WTC11 (cell line): ENCODE results near the gene TREML4. TPM values are rescaled to one million over a fixed set of nuclear protein-coding genes. Genes with fewer than 3 reads are reported as not detected.

Experiments
- ATAC-seq: fragments of 200-7000 bp; cut with Tn5 transposase; 2 replicates; pipeline ENCODE4 v1.10.0; 2021; ENCODE audit warnings: mild to moderate bottlenecking, moderate library complexity
- Bru-seq: library from RNA; stranded (reverse); fragments of 400-500 nt; gene quantifications from one replicate; lab custom pipeline; 2021; lab: Mats Ljungman, UMichigan
- CTCF ChIA-PET: fragments of 300-600 bp; sonication (Branson Sonifier 250); formaldehyde crosslinking; loops from one replicate; lab custom pipeline; 2021; ENCODE audit warnings: antibody characterized with exemption; lab: Charles Lee
- POLR2A ChIA-PET: fragments of 350-600 bp; sonication (Branson Sonifier 250); formaldehyde crosslinking; loops from one replicate; lab custom pipeline; 2021; ENCODE audit warnings: antibody characterized with exemption; lab: Charles Lee
- DNase-seq: peaks from one replicate; pipeline ENCODE4 v3.0.0; 2021; ENCODE audit warnings: low spot score
- H3K27ac Mint-ChIP-seq: 2 replicates; pipeline ENCODE4 v1.8.0; 2021; ENCODE audit warnings: mixed read lengths
- H3K27me3 Mint-ChIP-seq: 2 replicates; pipeline ENCODE4 v1.8.0; 2021; ENCODE audit warnings: low read depth, mild to moderate bottlenecking, moderate library complexity, mixed read lengths
- H3K36me3 Mint-ChIP-seq: 2 replicates; pipeline ENCODE4 v1.8.0; 2021; ENCODE audit warnings: mixed read lengths
- H3K4me1 Mint-ChIP-seq: 2 replicates; pipeline ENCODE4 v1.8.0; 2022; ENCODE audit warnings: mixed read lengths
- H3K4me3 Mint-ChIP-seq: 2 replicates; pipeline ENCODE4 v1.8.0; 2021; ENCODE audit warnings: mild to moderate bottlenecking, moderate library complexity, mixed read lengths
- H3K9me3 Mint-ChIP-seq: 2 replicates; pipeline ENCODE4 v1.8.0; 2021; ENCODE audit warnings: mixed read lengths
- CBFB ChIP-seq: sonication (generic); formaldehyde crosslinking; IDR thresholded peaks from 2 replicates; pipeline ENCODE4 v1.8.1; 2022; ENCODE audit warnings: mild to moderate bottlenecking, low read depth, missing genetic modification reagents
- ELF4 ChIP-seq: sonication (generic); formaldehyde crosslinking; IDR thresholded peaks from 2 replicates; pipeline ENCODE4 v1.8.1; 2022; ENCODE audit warnings: low read depth, mild to moderate bottlenecking, moderate library complexity, missing genetic modification reagents
- EMX1 ChIP-seq: fragments of 250-450 bp; sonication (Bioruptor Pico); IDR thresholded peaks from 2 replicates; pipeline ENCODE4 v1.8.0; 2021; ENCODE audit warnings: mild to moderate bottlenecking
- FOXP1 ChIP-seq: sonication (generic); formaldehyde crosslinking; IDR thresholded peaks from 2 replicates; pipeline ENCODE4 v1.8.0; 2022; ENCODE audit warnings: missing genetic modification reagents, mild to moderate bottlenecking, moderate library complexity, borderline replicate concordance
- JUN ChIP-seq: sonication (generic); formaldehyde crosslinking; IDR thresholded peaks from 2 replicates; pipeline ENCODE4 v1.8.0; 2023; ENCODE audit warnings: mild to moderate bottlenecking, missing genetic modification reagents
- NFATC4 ChIP-seq: fragments of 250-450 bp; sonication (Bioruptor Pico); IDR thresholded peaks from 2 replicates; pipeline ENCODE4 v1.9.0; 2021; ENCODE audit warnings: mild to moderate bottlenecking
- NR1H2 ChIP-seq: sonication (generic); formaldehyde crosslinking; IDR thresholded peaks from 2 replicates; pipeline ENCODE4 v1.9.0; 2021; ENCODE audit warnings: mild to moderate bottlenecking, moderate library complexity, missing genetic modification reagents
- NR3C1 ChIP-seq: sonication (generic); formaldehyde crosslinking; conservative IDR thresholded peaks from 2 replicates; pipeline ENCODE4 v1.8.1; 2023; ENCODE audit warnings: low read depth, mild to moderate bottlenecking, missing genetic modification reagents
- PRRX2 ChIP-seq: fragments of 250-450 bp; sonication (Bioruptor Pico); IDR thresholded peaks from 2 replicates; pipeline ENCODE4 v1.8.0; 2021; ENCODE audit warnings: mild to moderate bottlenecking
- SMAD3 ChIP-seq: sonication (generic); formaldehyde crosslinking; IDR thresholded peaks from 2 replicates; pipeline ENCODE4 v1.8.0; 2022; ENCODE audit warnings: missing genetic modification reagents, mild to moderate bottlenecking, borderline replicate concordance
- SOX15 ChIP-seq: fragments of 250-450 bp; sonication (Bioruptor Pico); IDR thresholded peaks from 2 replicates; pipeline ENCODE4 v1.9.0; 2021; ENCODE audit warnings: mild to moderate bottlenecking
- STAT6 ChIP-seq: sonication (generic); formaldehyde crosslinking; conservative IDR thresholded peaks from 2 replicates; pipeline ENCODE4 v1.8.1; 2023; ENCODE audit warnings: mild to moderate bottlenecking, low read depth, missing genetic modification reagents, moderate library complexity
- TCF7 ChIP-seq: sonication (generic); formaldehyde crosslinking; IDR thresholded peaks from 2 replicates; pipeline ENCODE4 v1.8.0; 2022; ENCODE audit warnings: mild to moderate bottlenecking, low read depth, missing genetic modification reagents, moderate library complexity
- TP53 ChIP-seq: sonication (generic); formaldehyde crosslinking; IDR thresholded peaks from 2 replicates; pipeline ENCODE4 v1.8.1; 2023; ENCODE audit warnings: mild to moderate bottlenecking, missing genetic modification reagents
- ZNF263 ChIP-seq: sonication (generic); formaldehyde crosslinking; IDR thresholded peaks from 2 replicates; pipeline ENCODE4 v1.8.1; 2022; ENCODE audit warnings: low read depth, mild to moderate bottlenecking, moderate library complexity, missing genetic modification reagents
- long read RNA-seq, 3 experiments: library from RNA in 1 of 3; library from capped mRNA in 1 of 3; library from polyadenylated mRNA in 1 of 3; unstranded in 2 of 3; stranded (forward) in 1 of 3; transcript quantifications; one replicate each; pipeline ENCODE4 v2.0.0, GENCODE V29; 2021
- total RNA-seq: library from RNA; stranded (reverse); gene quantifications from 3 replicates; pipeline ENCODE4 v1.2.3, GENCODE V29; 2021
- TF ChIP-seq, protein P1 (sequence below): sonication (generic); formaldehyde crosslinking; IDR thresholded peaks from 2 replicates; pipeline ENCODE4 v1.8.1; 2022; ENCODE audit warnings: low read depth, missing genetic modification reagents, borderline replicate concordance
- TF ChIP-seq, protein P2 (sequence below): fragments of 250-450 bp; sonication (Bioruptor Pico); IDR thresholded peaks from 2 replicates; pipeline ENCODE4 v1.9.0; 2021; ENCODE audit warnings: mild to moderate bottlenecking, borderline replicate concordance

Gene TREML4, protein sequence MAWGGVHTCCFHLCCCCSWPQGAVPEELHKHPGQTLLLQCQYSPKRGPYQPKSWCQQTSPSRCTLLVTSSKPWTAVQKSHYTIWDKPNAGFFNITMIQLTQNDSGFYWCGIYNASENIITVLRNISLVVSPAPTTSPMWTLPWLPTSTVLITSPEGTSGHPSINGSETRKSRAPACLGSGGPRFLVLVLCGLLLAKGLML
- not detected in 3 replicates for total RNA-seq
- Bru-seq, nascent RNA, result not detected
- long read RNA-seq, experiment 1, result 0 reads
- long read RNA-seq, experiment 2, result 0 reads
- long read RNA-seq, experiment 3, result 0 reads

DNA sequence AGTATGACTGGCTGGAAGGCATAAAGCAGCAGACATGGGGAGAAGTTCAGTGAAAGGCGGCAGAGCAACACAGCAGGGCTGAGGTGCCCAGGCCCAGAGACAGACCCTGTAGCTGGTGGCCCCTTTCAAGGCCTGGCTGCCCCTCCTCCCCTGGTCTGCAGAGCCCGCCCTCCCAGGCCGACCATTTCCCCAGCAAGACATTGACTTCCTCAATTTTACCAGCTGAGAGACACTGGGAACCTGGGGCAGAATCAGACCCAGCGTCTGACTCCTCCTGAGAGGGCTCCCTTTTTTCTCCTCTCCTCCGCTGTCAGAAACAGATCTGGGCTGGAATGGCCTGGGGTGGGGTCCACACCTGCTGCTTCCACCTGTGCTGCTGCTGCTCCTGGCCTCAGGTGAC, at the start of gene TREML4:
TREML4 (plus strand) TSS at position 254 of the 400 bp plus-strand sequence; CDS start at position 333, 79 bp downstream.
- H3K4me1 Mint-ChIP-seq, result peaks cover 4% of the 10 kb centered on the region; the same call in 1 of the 2 replicates
- TF ChIP-seq TP53 (CRISPR knock-in tag) (no peak), SMAD3 (CRISPR knock-in tag) (no peak), JUN (no peak), FOXP1 (CRISPR knock-in tag) (no peak), ELF4 (CRISPR knock-in tag) (no peak), SOX15 (CRISPR knock-in tag) (no peak), CBFB (CRISPR knock-in tag) (no peak), NFATC4 (CRISPR knock-in tag) (no peak)
- POLR2A ChIA-PET, result no interaction called here
- no peaks in the 10 kb centered on the region for H3K36me3 Mint-ChIP-seq
- H3K4me3 Mint-ChIP-seq, result no peak within 1 kb of the TSS
- DNase-seq (no peak), ATAC-seq (peak; percentile 45)
- 0 out of 2 replicates have a peak, but pooled peaks cover 4% of the 10 kb centered on the region for H3K9me3 Mint-ChIP-seq
- peaks cover 18% of the 10 kb centered on the region for H3K27me3 Mint-ChIP-seq
- CTCF ChIA-PET, result interaction anchor here (0.6 to 2.0 kb wide), 10 partner anchors 11 to 140 kb away, joined by 3 to 14 read pairs (median 6); no protein-coding TSS in a partner anchor
- H3K27ac Mint-ChIP-seq, result no peak within 1 kb of the TSS

DNA sequence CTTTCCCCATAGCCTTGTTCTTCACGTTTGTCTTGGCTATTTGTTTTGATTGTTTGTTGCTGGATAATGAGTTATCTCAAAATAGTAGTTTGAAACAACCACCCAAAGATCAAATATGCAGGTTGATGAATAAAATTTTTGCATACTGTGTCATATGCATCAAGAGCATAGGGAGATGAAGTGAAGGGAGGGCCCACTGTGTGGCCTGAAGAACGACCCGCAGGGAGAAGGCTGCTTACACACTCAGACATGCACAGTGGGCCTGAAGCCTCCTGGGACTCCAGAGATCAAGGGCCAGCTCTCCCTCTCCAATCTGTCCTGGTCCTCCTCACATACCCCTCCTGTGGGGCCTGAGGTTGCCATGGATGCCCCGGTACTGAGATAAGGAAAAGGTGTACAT, 49.0 kb upstream of the TREML4 start:
- no peaks in the 10 kb centered on the region for H3K36me3 Mint-ChIP-seq
- peaks cover 9% of the 10 kb centered on the region; the same call in 1 of the 2 replicates for H3K4me1 Mint-ChIP-seq
- ChIA-PET CTCF (interaction anchor here (1.0 to 5.2 kb wide), 4 partner anchors 11 to 47 kb away, joined by 3 to 24 read pairs (median 4); no protein-coding TSS in a partner anchor), POLR2A (no interaction called here)
- H3K27me3 Mint-ChIP-seq, result no peaks in the 10 kb centered on the region
- DNase-seq, result no peak
- no peak for ATAC-seq
- no peak overlapping the region for H3K4me3 Mint-ChIP-seq
- H3K27ac Mint-ChIP-seq, result no peak overlapping the region
- no peaks in the 10 kb centered on the region for H3K9me3 Mint-ChIP-seq
- TF ChIP-seq STAT6 (CRISPR knock-in tag) (no peak), PRRX2 (CRISPR knock-in tag) (no peak), NR3C1 (no peak), NR1H2 (no peak), ELF4 (CRISPR knock-in tag) (no peak), ZNF263 (CRISPR knock-in tag) (no peak), EMX1 (CRISPR knock-in tag) (no peak), TCF7 (CRISPR knock-in tag) (no peak)
- TF ChIP-seq, protein P1, sequence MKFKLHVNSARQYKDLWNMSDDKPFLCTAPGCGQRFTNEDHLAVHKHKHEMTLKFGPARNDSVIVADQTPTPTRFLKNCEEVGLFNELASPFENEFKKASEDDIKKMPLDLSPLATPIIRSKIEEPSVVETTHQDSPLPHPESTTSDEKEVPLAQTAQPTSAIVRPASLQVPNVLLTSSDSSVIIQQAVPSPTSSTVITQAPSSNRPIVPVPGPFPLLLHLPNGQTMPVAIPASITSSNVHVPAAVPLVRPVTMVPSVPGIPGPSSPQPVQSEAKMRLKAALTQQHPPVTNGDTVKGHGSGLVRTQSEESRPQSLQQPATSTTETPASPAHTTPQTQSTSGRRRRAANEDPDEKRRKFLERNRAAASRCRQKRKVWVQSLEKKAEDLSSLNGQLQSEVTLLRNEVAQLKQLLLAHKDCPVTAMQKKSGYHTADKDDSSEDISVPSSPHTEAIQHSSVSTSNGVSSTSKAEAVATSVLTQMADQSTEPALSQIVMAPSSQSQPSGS, result no peak
- TF ChIP-seq, protein P2, sequence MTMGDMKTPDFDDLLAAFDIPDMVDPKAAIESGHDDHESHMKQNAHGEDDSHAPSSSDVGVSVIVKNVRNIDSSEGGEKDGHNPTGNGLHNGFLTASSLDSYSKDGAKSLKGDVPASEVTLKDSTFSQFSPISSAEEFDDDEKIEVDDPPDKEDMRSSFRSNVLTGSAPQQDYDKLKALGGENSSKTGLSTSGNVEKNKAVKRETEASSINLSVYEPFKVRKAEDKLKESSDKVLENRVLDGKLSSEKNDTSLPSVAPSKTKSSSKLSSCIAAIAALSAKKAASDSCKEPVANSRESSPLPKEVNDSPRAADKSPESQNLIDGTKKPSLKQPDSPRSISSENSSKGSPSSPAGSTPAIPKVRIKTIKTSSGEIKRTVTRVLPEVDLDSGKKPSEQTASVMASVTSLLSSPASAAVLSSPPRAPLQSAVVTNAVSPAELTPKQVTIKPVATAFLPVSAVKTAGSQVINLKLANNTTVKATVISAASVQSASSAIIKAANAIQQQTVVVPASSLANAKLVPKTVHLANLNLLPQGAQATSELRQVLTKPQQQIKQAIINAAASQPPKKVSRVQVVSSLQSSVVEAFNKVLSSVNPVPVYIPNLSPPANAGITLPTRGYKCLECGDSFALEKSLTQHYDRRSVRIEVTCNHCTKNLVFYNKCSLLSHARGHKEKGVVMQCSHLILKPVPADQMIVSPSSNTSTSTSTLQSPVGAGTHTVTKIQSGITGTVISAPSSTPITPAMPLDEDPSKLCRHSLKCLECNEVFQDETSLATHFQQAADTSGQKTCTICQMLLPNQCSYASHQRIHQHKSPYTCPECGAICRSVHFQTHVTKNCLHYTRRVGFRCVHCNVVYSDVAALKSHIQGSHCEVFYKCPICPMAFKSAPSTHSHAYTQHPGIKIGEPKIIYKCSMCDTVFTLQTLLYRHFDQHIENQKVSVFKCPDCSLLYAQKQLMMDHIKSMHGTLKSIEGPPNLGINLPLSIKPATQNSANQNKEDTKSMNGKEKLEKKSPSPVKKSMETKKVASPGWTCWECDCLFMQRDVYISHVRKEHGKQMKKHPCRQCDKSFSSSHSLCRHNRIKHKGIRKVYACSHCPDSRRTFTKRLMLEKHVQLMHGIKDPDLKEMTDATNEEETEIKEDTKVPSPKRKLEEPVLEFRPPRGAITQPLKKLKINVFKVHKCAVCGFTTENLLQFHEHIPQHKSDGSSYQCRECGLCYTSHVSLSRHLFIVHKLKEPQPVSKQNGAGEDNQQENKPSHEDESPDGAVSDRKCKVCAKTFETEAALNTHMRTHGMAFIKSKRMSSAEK, result no peak
